ENCODE results near the gene FAM124B.

Gene FAM124B

DNA sequence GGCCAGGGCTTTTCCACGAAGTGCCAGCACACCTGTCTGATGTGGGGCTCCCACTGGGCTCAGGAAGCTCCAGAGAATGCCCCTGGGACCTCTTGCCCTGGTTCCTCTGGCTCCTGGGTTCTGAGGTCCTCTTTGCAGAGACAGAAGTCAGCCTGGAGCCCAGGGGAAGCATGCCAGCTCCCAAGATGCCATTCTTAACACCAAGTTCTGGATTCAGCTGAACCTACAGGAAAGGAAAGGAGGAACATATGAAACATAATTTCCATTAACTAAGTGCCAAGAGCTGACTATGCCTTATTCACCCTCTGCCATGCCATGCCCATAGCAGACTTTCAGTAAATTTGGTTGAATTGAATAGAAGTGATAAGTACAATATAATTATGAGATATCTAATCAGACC is 21.9 kb downstream of the FAM124B start:
- no peak for DNase-seq (ENCODE audit: extremely low read depth, low read depth)
- TF ChIP-seq, protein P1, sequence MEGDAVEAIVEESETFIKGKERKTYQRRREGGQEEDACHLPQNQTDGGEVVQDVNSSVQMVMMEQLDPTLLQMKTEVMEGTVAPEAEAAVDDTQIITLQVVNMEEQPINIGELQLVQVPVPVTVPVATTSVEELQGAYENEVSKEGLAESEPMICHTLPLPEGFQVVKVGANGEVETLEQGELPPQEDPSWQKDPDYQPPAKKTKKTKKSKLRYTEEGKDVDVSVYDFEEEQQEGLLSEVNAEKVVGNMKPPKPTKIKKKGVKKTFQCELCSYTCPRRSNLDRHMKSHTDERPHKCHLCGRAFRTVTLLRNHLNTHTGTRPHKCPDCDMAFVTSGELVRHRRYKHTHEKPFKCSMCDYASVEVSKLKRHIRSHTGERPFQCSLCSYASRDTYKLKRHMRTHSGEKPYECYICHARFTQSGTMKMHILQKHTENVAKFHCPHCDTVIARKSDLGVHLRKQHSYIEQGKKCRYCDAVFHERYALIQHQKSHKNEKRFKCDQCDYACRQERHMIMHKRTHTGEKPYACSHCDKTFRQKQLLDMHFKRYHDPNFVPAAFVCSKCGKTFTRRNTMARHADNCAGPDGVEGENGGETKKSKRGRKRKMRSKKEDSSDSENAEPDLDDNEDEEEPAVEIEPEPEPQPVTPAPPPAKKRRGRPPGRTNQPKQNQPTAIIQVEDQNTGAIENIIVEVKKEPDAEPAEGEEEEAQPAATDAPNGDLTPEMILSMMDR (IDR thresholded peaks at IDR 0.05; ENCODE audit: low read depth, low read length): no peak

DNA sequence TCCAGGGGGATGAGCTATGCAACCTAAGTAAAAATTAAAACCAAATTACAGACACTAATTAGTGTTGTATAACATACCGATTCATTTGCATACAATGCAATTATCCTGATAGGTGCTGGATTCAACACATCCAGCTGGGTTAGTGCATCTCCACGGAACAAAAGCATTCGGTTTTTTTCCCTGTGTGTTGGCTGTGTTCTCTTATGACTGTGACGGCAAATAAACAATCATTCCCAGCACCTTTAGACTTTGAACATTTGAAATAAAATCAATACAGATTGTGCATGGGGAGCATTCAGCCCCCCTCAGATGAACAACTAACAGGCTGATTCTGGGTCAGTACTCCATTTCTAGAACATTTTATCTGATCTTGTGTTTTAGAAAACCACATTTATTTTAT is 22.7 kb downstream of the FAM124B start:
- DNase-seq (ENCODE audit: extremely low read depth, low read depth): no peak
- TF ChIP-seq, protein P1 (IDR thresholded peaks at IDR 0.05; ENCODE audit: low read depth, low read length): no peak

DNA sequence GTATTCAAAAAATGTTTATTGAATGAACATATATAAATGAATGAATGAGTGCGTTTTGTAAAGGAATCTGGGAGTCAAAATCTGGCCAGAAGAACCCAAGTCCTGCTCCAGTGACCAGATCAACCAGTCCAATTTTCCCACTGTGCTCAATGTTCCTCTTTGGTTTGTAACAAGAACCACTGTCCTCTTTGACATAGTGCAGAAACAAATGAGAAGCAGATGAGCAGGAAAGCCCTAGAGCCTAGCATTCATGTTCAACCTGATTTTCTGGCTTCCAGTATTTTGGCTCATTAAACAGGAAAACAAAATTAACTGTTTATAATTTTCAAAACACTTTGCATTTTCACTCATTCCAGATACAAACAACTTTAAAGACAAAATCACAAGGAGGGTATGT is 23.2 kb downstream of the FAM124B start:
- TF ChIP-seq, protein P1 (IDR thresholded peaks at IDR 0.05; ENCODE audit: low read depth, low read length): no peak
- DNase-seq (ENCODE audit: extremely low read depth, low read depth): no peak

DNA sequence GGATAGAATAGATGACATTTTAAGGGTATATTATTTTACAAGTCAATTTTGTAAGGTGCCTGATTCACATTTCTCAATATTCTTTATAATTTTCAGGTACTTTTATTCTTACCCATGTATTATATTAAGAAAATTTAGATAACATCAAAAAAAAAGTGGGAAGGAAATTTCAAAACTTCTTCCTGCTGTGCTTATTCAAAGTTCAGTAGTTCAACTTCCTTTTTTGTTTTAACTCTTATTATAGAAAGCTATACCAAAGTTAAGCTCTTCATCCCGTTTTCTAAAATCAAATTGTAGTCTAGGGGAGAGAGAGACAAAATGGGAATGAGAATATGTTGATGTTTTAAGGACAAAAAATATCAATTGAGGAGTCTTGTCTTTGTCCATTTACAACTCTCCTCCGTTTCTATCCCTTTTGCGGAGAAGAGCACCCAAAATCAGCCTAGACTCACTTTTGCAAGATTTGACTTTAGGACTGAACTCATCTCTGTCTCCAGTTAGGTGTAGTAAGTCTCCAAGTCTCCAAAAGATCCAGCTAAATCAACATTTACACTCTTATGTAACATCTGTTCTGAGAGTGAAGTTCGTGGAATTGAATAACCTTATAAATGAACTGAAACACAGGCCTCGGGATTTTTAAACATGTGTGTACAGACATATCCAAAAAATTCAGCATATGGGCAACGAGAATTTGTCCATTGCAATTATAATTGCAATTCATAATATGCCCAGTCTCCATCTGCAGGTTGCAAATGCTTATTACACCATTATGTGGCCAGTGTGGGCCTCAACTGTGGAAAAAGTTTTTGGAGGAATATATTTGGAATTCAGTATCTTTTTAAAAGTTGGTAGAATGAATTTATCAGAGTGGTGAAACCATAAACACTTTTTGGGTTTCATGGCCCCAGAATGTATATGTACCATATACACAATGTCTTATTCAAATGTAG is 23.9 kb downstream of the FAM124B start:
- DNase-seq (ENCODE audit: extremely low read depth, low read depth): no peak

DNA sequence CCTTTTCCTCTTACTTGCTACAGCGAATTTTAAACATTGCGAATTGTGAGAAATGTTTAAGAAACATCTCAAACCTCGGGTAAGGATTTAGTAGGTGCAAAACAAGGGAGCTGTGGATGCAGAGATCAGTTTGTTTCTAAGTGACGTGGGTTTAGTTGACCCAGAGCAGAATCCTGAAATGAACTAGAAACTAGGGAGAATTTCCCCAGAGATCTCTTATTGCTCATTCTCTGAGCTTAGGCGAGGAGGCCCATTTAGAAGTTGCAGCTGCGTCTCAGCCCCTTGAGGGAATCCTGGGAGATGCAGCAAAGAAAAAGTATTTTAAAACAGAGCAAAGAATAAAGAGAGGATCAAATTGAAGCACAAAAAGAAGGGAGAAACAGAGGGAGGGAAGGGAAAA is 29.3 kb downstream of the FAM124B start:
- TF ChIP-seq, protein P1 (IDR thresholded peaks at IDR 0.05; ENCODE audit: low read depth, low read length): no peak
- DNase-seq (ENCODE audit: extremely low read depth, low read depth): no peak

More for the DNA sequence above, 23.9 kb downstream of the FAM124B start:
- TF ChIP-seq, protein P1 (IDR thresholded peaks at IDR 0.05; ENCODE audit: low read depth, low read length): no peak; the same call in none of the 2 replicates

DNA sequence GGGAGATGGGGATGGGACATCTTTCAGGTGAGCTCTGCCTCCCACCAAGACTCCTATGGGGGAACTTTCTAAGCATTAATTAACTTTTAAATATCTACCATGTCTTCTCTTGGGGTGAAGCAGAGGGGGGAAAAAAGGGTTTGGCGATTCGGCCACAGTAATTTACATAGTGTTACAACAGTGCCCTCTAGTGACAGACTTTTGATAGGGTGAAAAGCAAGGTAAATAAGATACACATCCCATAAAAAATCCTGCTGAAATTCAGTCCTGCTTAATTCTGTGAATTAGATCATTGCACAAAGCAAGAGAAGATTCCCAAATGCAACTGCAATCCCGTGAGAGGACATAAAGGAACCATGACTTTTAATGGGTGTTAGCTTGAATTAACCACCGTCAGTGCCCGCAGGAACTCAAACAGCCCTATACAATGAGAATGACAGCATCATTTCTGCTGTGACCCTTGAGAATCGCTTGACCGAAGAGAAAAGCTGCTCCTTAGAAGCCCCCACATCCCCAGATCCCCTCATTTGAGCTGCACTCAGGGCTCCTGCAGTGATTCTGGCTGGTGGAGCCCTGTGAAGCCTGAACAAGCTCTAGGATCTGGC is 32.8 kb downstream of the FAM124B start:
- TF ChIP-seq, protein P1 (IDR thresholded peaks at IDR 0.05; ENCODE audit: low read depth, low read length): peak; percentile 57
- no peak for DNase-seq (ENCODE audit: extremely low read depth, low read depth)

DNA sequence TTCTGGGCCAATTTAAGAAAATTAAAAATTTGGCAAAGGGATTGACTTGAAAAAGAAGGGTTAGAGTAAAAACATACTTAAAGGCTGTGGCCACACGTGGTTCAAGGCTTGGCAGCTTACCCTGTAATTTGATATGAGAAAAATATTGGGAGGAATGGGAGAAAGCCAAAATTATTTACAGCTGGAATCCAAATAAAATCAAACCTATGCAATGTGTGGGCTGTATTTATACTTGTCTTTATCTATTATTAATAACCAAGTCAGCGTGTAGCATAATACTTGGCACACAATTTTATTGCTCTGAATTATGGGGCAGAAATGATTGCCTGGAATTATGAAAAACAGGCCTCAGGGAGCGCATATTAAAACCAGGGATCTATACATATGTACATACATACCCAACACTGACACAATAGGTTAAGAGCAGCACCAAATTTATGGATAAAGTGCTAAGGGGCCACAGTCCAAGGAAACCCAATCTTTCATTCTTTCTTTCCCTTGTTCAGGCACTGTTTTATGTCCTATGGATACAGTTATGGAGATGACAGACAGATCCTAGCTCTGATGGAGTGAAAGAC is 35.6 kb downstream of the FAM124B start:
- no peak for DNase-seq (ENCODE audit: extremely low read depth, low read depth)
- TF ChIP-seq, protein P1 (IDR thresholded peaks at IDR 0.05; ENCODE audit: low read depth, low read length): no peak

All from AG09319 (cell line).